Fibroblast of skin of right biceps (primary cell): Measurements from ENCODE around the gene PARP15.
"Not testable (repeated sequence)": the region's sequence is repeated elsewhere in the genome, so short reads cannot be mapped to it uniquely, and the experiment has no call there.

Source experiments
- DNase-seq: peaks from one replicate; pipeline ENCODE4 v3.0.0-alpha.2; 2013

PARP15 gene

GRCh38 chr3:122621112-122621511 is 43.7 kb downstream of the PARP15 start:
- DNase-seq: no peak

GRCh38 chr3:122623031-122623829 is 45.8 kb downstream of the PARP15 start:
- DNase-seq: no peak

DNA sequence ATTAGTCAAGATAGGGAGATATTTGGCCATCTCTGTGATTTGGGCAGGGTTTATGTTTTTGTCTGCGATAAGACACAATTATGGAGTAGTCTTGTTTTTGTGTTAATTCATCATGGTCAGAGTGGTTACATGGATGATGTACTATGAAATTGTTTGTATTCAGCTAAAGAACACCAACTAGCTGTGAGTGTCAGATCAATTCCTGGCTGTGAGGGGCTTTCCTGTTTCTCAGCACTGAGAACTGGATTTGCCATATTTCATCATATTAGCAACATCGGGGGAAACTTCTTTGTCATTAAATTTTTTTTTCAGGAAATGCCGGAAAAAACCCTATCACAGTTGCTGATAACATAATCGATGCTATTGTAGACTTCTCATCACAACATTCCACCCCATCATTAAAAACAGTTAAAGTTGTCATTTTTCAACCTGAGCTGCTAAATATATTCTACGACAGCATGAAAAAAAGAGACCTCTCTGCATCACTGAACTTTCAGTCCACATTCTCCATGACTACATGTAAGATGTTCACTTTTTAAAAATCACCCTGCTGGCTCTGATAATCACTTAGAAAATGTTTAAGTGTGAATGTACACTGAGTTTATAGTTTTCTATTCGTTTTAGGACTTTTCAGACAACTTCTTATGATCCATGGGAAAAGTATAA is 49.2 kb downstream of the PARP15 start:
- DNase-seq: no peak

- no peak for DNase-seq
Measured at GRCh38 chr3:122627301-122627700, 49.9 kb downstream of the PARP15 start.

- DNase-seq: peak; percentile 7
Measured at GRCh38 chr3:122628567-122628966, 51.1 kb downstream of the PARP15 start.

GRCh38 chr3:122629763-122630162 is 52.3 kb downstream of the PARP15 start:
- DNase-seq: no peak

GRCh38 chr3:122635789-122636188 is 58.3 kb downstream of the PARP15 start:
- DNase-seq: peak; percentile 67

- no peak for DNase-seq
Measured at GRCh38 chr3:122636697-122637096, 59.2 kb downstream of the PARP15 start.

- no peak for DNase-seq
Measured at GRCh38 chr3:122640437-122640999, 63.1 kb downstream of the PARP15 start.

DNA sequence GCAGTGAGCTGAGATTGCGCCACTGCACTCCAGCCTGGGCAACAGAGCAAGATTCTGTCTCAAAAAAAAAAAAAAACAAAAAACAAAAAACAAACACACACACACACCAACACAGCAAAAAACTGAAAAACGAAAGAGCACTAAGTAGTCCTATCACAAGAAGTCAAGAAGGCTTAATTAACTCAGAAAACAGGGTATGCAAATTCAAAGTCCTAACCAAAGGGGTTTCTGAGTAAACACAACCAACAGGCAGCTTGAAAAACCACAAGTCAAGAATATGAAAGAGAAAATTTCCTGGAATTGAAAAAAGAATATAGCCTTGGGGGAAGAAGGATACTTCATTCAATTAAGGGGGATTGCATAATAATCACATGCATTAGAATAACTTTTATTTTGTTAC is 65.5 kb downstream of the PARP15 start:
- DNase-seq: no peak

DNA sequence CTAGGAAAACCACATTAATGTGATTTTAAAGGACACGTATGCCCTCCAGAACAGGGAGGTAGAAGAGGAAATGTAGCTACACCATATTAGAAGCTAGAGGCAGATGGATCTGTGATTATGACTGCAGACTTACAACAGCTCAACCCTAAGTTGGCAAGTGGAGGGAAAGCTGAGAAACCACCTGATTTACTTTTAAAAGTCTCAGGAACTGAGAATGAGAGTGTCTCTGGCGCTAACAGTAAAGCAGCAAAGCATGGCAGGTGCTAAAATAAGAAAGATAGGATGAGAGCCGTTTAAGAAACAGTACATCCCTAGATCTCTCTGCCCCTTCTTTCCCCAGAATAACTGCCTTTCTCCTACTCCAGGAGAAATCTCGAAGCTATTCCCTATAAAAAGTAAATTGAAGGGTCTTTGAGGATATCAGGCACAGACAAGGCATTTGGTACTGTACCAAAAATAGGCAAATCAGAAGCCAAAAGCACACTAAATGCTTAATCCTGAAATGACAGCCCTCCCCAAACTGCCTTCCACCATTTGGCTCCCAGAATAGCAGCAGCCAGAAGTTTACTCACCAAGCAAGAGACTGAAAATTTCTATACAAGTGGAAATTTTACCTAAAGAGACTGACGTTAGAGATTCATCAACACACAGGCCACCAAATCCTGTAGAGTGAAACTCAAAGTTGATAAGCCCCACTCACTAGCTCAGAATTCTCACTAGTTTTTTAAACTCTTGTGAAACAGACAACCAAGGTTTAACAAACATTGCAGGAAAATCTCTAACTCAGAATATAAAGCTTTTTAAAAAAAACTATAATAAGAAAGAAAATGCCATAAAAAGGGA is 68.9 kb downstream of the PARP15 start:
- DNase-seq: no peak

- DNase-seq: not testable (repeated sequence)
Measured at GRCh38 chr3:122651233-122651907, 73.9 kb downstream of the PARP15 start.

DNA sequence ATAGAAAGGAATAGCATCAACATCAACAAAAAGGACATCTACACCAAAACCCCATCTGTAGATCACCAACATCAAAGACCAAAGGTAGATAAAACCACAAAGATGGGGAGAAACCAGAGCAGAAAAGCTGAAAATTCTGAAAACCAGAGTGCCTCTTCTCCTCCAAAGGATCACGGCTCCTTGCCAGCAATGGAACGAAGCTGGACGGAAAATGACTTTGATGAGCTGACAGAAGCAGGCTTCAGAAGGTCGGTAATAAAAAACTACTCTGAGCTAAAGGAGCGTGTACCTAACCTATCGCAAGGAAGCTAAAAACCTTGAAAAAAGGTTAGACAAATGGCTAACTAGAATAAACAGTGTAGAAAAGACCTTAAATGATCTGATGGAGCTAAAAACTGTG is 74.5 kb downstream of the PARP15 start:
- DNase-seq: not testable (repeated sequence)

- DNase-seq: not testable (repeated sequence)
Measured at GRCh38 chr3:122658336-122658735, 80.9 kb downstream of the PARP15 start.

GRCh38 chr3:122660297-122660974 is 83.0 kb downstream of the PARP15 start:
- no peak for DNase-seq

- DNase-seq: no peak
Measured at GRCh38 chr3:122661633-122662032, 84.2 kb downstream of the PARP15 start.

- no peak for DNase-seq
Measured at GRCh38 chr3:122662505-122662904, 85.1 kb downstream of the PARP15 start.

DNA sequence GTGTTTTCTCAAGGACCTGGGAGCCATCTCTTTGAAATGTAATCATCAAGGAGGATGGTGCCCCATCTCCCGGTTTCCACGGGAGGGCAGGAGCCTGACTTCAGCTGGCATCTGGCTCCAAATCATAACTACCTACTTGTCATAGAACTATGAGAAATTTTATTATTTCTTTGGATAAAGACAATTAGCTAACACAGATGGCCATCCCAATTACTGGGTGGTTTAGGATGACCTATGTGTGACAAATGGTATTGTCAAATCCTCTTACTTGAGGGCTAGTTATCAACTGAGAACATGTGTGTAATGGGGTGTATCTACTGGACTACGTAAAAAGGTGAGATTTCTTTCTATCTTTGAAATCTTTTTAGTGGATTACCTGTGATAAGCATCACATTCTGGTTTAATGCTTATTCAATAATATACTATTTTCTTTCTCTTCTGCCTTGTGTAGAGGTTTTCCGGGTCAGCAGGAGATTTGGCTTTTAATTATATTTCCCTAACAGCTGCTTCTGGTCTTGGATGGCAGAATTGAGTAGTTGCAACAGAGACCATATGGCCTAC is 87.9 kb downstream of the PARP15 start:
- DNase-seq: no peak

- no peak for DNase-seq
Measured at GRCh38 chr3:122665881-122666280, 88.4 kb downstream of the PARP15 start.

DNA sequence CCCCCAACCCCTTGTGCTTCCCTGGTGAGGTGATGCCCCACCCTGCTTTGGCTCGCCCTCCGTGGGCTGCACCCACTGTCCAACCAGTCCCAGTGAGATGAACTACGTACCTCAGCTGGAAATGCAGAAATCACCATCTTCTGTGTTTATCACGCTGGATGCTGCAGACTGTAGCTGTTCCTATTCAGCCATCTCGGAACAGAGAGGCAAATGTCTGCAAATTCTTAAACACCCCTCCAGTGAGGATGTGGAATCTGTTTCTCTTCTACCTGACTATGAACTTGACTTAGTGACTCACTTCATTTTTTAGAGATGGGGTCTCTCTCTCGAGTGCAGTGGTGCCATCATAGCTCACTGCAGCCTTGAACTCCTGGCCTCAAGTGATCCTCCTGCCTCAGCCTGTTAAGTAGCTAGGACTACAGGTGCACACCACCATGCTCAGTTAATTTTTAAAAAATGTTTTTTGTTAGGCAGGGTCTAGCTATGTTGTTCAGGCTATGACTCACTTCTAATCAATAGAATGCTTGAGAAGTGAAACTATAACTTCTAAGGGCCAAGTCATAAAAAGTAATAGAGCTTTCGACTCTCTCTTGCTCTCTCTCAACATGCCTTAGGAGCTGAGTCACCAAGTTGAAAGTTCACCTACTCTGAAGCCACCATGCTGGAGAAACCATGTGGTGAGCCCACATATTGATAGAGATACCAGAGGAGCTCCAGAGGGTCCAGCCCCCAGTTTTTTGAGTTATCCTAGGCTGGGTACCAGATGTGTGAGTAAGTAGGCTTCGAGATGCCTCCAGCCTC is 91.7 kb downstream of the PARP15 start:
- peak; percentile 75 for DNase-seq

DNA sequence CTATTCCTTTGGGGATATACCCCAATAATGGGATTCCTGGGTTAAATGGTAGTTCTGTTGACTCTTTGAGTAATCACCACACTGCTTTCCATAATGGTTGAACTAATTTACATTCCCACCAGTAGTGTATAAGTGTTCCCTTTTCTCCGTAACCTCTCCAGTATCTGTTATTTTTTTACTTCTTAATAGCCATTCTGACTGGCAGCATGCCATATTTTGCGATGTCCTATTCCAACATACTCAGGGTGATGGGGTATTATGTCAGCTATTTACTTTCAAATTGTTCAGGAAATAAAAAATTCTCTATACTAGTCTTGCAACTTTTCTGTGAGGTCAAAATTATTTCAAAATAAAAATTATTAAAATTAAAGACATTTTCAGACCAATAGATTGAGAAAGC is 94.1 kb downstream of the PARP15 start:
- DNase-seq: no peak
